Measurements from ENCODE around the gene MXI1.
A peak's percentile ranks its signal among the peaks of the same experiment; 100 is the strongest.
"Not testable (repeated sequence)": the region's sequence is repeated elsewhere in the genome, so short reads cannot be mapped to it uniquely, and the experiment has no call there.

MXI1 gene

DNA sequence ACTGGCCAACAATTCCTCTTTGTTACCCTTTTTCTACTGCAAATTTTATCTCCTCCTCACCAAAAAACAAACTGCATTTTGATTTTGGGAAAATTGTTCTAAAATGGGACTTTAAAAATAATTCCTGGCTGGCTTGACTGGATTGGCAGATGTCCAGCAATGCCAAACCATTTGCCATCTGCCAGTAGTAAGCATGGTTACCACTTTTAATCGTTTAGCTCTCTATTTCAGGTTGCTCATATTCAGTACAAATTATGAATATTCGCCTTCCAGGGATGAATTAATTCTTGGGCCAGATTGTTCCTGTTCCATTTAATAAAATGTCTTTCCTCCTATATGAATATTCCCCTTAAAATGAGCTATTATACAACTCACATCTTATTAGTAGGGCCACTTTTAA, 61.6 kb downstream of the MXI1 start:
- TF ChIP-seq, protein P1, sequence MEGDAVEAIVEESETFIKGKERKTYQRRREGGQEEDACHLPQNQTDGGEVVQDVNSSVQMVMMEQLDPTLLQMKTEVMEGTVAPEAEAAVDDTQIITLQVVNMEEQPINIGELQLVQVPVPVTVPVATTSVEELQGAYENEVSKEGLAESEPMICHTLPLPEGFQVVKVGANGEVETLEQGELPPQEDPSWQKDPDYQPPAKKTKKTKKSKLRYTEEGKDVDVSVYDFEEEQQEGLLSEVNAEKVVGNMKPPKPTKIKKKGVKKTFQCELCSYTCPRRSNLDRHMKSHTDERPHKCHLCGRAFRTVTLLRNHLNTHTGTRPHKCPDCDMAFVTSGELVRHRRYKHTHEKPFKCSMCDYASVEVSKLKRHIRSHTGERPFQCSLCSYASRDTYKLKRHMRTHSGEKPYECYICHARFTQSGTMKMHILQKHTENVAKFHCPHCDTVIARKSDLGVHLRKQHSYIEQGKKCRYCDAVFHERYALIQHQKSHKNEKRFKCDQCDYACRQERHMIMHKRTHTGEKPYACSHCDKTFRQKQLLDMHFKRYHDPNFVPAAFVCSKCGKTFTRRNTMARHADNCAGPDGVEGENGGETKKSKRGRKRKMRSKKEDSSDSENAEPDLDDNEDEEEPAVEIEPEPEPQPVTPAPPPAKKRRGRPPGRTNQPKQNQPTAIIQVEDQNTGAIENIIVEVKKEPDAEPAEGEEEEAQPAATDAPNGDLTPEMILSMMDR (IDR thresholded peaks at IDR 0.05; ENCODE audit: unreplicated experiment in 3 of 3): no peak
- Mint-ChIP-seq H3K4me3 (no peak overlapping the region), H3K27me3 (ENCODE audit: low read depth) (no peaks in the 10 kb centered on the region), H3K36me3 (ENCODE audit: low read depth) (peaks cover under 1% of the 10 kb centered on the region), H3K4me1 (peaks cover 31% of the 10 kb centered on the region), H3K9me3 (no peaks in the 10 kb centered on the region), H3K27ac (peak overlapping the region in 2 of 3 experiments; percentile 29 to 39)

DNA sequence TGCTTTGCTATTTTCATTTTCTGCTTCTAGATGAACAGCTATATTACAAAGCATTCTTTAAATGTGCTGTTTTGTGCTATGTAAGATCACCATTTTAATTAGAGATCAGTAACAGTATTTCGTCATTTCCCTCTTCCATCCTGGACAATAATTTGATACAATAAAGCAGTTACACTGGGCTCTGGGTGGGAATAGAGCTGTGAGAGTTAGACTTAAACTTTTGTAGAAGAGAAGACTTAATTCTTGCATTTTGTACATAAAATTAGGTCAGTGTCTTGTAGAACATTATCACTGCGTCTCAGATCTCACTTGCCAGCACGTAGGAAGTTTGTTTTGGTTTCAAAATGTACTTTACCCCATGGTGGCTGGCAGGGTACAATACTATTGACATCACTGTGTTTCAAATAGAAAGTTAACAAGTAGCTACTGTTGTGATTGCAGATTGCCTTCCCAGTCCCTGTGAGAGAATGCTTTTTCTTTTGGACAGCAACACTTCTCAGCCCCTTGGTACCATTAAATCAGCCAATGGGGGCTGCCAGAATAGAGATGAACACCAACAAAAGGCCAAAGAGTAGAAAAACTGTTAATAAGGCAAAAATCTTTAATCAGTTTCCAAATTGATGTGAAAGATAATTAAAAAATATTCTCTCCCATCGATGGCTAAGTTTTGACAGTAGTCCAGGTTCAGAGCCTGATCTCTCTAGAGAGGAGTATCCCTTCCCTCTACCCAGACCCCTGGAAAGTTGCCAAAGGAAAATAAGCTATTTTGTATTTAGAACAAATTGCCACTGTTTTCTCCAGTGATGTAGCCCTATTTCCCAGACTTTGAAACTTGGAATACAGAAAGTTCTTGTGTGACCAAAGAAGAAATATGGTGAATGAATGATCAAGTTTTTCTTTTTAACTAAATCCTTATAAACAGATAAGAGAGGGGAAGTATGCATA, 62.2 kb downstream of the MXI1 start:
- Mint-ChIP-seq H3K4me1 (peaks cover 32% of the 10 kb centered on the region), H3K27ac (peak overlapping the region; percentile 29 to 46 (median 39)), H3K36me3 (ENCODE audit: low read depth) (no peaks in the 10 kb centered on the region), H3K9me3 (no peaks in the 10 kb centered on the region), H3K27me3 (ENCODE audit: low read depth) (no peaks in the 10 kb centered on the region), H3K4me3 (no peak overlapping the region)
- TF ChIP-seq, protein P1 (IDR thresholded peaks at IDR 0.05; ENCODE audit: unreplicated experiment in 3 of 3): no peak

DNA sequence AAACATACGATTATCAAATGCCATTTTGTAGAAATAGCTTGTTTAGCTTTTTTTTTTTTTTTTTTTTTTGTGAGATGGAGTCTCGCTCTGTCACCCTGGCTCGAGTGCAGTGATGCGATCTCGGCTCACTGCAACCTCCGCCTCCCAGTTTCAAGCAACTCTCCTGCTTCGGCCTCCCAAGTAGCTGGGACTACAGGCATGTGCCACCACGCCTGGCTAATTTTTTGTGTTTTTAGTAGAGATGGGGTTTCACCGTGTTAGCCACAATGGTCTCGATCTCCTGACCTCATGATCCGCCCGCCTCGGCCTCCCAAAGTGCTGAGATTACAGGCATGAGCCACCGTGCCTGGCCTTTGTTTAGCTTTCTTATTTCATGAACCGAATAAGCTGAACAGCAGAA, 65.6 kb downstream of the MXI1 start:
- Mint-ChIP-seq H3K4me1 (peaks cover 34% of the 10 kb centered on the region), H3K27ac (peak overlapping the region in 2 of 3 experiments; percentile 1 to 8)
- H3K27me3 Mint-ChIP-seq (ENCODE audit: low read depth); H3K36me3 Mint-ChIP-seq (ENCODE audit: low read depth); H3K9me3 Mint-ChIP-seq; H3K4me3 Mint-ChIP-seq: not testable (repeated sequence)

DNA sequence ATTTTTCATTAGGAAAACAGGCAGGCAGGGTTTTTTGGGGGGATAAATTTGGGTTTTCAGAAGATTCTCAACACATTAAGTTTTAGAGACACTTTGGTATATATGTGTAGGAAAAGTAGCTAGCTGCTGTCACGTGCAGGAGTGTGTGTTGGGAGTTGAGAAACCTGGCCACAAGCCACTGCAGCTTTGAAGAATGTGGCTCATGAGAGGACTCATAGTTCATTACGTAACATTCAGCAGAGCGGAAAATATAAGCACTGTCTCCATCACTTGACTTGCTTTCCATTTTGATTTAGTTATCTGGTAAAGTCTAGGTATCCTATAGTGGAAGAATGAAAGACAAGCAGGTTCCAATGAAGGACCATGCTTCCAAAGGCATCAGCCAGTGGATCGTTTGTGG, 66.1 kb downstream of the MXI1 start:
- Mint-ChIP-seq H3K9me3 (no peaks in the 10 kb centered on the region), H3K4me1 (peaks cover 32% of the 10 kb centered on the region), H3K4me3 (no peak overlapping the region), H3K36me3 (ENCODE audit: low read depth) (no peaks in the 10 kb centered on the region), H3K27ac (peak overlapping the region in 2 of 3 experiments; percentile 1 to 8), H3K27me3 (ENCODE audit: low read depth) (no peaks in the 10 kb centered on the region)
- TF ChIP-seq, protein P1 (IDR thresholded peaks at IDR 0.05; ENCODE audit: unreplicated experiment in 3 of 3): no peak

DNA sequence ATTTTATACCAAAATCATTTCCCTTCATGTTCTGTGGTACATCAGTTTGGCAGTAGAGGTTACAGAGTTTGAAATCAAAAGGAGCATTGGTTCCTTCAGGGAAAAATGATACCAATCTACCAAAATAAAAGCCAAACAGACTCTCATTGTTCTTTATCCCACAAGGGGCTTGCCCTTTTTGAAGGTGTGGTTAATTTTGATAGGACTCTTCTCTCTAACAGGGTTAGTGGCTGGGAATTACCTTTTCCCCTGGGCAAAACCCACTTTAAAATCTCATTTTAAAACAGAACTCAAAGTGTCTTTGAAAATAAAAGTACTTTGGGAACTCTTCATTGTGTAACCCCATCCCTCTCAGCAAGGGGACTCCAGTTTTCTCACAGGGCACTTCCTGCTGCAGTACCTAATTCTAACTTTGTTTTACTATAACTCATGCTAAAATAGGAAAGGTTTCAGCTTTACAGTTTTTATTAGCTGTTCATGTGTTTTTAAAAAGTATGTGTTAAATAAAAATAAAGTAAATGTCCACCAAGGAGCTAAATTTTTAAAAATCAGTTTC, 66.7 kb downstream of the MXI1 start:
- H3K36me3 Mint-ChIP-seq (ENCODE audit: low read depth): no peaks in the 10 kb centered on the region
- H3K4me1 Mint-ChIP-seq: peaks cover 26% of the 10 kb centered on the region
- H3K27ac Mint-ChIP-seq: peak overlapping the region in 2 of 3 experiments; percentile 1 to 8
- TF ChIP-seq, protein P1 (IDR thresholded peaks at IDR 0.05; ENCODE audit: unreplicated experiment in 3 of 3): no peak
- H3K9me3 Mint-ChIP-seq: no peaks in the 10 kb centered on the region
- no peak overlapping the region for H3K4me3 Mint-ChIP-seq
- H3K27me3 Mint-ChIP-seq (ENCODE audit: low read depth): no peaks in the 10 kb centered on the region

DNA sequence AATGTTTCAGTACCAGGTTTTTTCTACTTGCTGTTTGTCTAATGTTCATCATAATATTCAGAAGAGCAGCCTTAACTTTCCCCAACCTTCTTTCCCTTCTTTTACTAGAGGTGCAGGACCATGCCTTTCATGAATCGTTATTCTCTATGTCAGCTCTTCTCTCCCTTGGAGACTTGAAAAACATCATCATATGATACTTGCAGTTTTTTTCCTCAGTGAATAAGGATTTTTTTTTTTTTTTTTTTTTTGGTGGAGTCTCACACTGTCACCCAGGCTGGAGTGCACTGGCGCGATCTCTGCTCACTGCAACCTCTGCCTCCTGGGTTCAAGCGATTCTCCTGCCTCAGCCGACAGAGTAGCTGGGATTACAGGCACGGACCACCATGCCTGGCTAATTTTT, 67.2 kb downstream of the MXI1 start:
- Mint-ChIP-seq H3K4me3 (no peak overlapping the region), H3K27me3 (ENCODE audit: low read depth) (no peaks in the 10 kb centered on the region), H3K36me3 (ENCODE audit: low read depth) (peaks cover 3% of the 10 kb centered on the region), H3K9me3 (no peaks in the 10 kb centered on the region), H3K27ac (no peak overlapping the region), H3K4me1 (peaks cover 25% of the 10 kb centered on the region)
- TF ChIP-seq, protein P1 (IDR thresholded peaks at IDR 0.05; ENCODE audit: unreplicated experiment in 3 of 3): no peak
